Muscle layer of colon (tissue), 2 donors: Measurements from ENCODE around the gene SLC16A7.

Experiments used
- H3K27ac ChIP-seq: one replicate; pipeline ENCODE4 v1.7.0; 2013; ENCODE audit warnings: low read depth, mild to moderate bottlenecking, low read length, moderate library complexity
- H3K27me3 ChIP-seq, 2 donors: one replicate each; pipeline ENCODE4 v1.7.0; 2013; ENCODE audit warnings: low read length in 2 of 2, mild to moderate bottlenecking in 2 of 2; ENCODE audit not compliant: insufficient read depth in 2 of 2, control insufficient read depth in 1 of 2
- H3K36me3 ChIP-seq: one replicate; pipeline ENCODE4 v1.7.0; 2013; ENCODE audit warnings: mild to moderate bottlenecking, low read length; ENCODE audit not compliant: insufficient read depth
- H3K4me1 ChIP-seq: one replicate; pipeline ENCODE4 v1.7.0; 2013; ENCODE audit warnings: mild to moderate bottlenecking, low read length; ENCODE audit not compliant: insufficient read depth
- H3K4me3 ChIP-seq, 2 donors: one replicate each; pipeline ENCODE4 v1.7.0; 2013; ENCODE audit warnings: low read length in 2 of 2, low read depth in 1 of 2, mild to moderate bottlenecking in 1 of 2, moderate library complexity in 1 of 2
- H3K9ac ChIP-seq: one replicate; pipeline ENCODE4 v1.7.0; 2013; ENCODE audit warnings: low read length
- H3K9me3 ChIP-seq: one replicate; pipeline ENCODE4 v1.7.0; 2013; ENCODE audit warnings: mild to moderate bottlenecking, low read length
- donor health status: abdominal sarcoma.
- donor health status: Adenocarcinoma of cecum.

SLC16A7 gene

GRCh38 chr12:59626382-59626781, 30.6 kb downstream of the SLC16A7 start:
- no peak overlapping the region for H3K27ac ChIP-seq
- H3K4me3 ChIP-seq: no peak overlapping the region
- H3K36me3 ChIP-seq: no peaks in the 10 kb centered on the region
- H3K9ac ChIP-seq: no peak overlapping the region
- no peaks in the 10 kb centered on the region for H3K27me3 ChIP-seq
- no peaks in the 10 kb centered on the region for H3K4me1 ChIP-seq
- no peaks in the 10 kb centered on the region for H3K9me3 ChIP-seq

- H3K27ac ChIP-seq: no peak overlapping the region
- no peaks in the 10 kb centered on the region for H3K36me3 ChIP-seq
- no peaks in the 10 kb centered on the region for H3K9me3 ChIP-seq
- H3K27me3 ChIP-seq: no peaks in the 10 kb centered on the region
- no peaks in the 10 kb centered on the region for H3K4me1 ChIP-seq
- no peak overlapping the region for H3K9ac ChIP-seq
- H3K4me3 ChIP-seq: no peak overlapping the region
Observed at GRCh38 chr12:59627582-59627981, 31.8 kb downstream of the SLC16A7 start.

GRCh38 chr12:59629890-59630289, 34.1 kb downstream of the SLC16A7 start:
- no peak overlapping the region for H3K4me3 ChIP-seq
- no peak overlapping the region for H3K27ac ChIP-seq
- H3K27me3 ChIP-seq: no peaks in the 10 kb centered on the region
- H3K9me3 ChIP-seq: no peaks in the 10 kb centered on the region
- H3K36me3 ChIP-seq: no peaks in the 10 kb centered on the region
- no peak overlapping the region for H3K9ac ChIP-seq
- no peaks in the 10 kb centered on the region for H3K4me1 ChIP-seq

- Histone ChIP-seq H3K9me3 (no peaks in the 10 kb centered on the region), H3K27ac (no peak overlapping the region), H3K27me3 (no peaks in the 10 kb centered on the region), H3K9ac (no peak overlapping the region), H3K4me3 (no peak overlapping the region), H3K36me3 (no peaks in the 10 kb centered on the region), H3K4me1 (no peaks in the 10 kb centered on the region)
Observed at GRCh38 chr12:59632408-59632807, 36.6 kb downstream of the SLC16A7 start.

GRCh38 chr12:59634254-59634653, 38.4 kb downstream of the SLC16A7 start:
- Histone ChIP-seq H3K27ac (no peak overlapping the region), H3K9me3 (no peaks in the 10 kb centered on the region), H3K9ac (no peak overlapping the region), H3K4me1 (no peaks in the 10 kb centered on the region), H3K4me3 (no peak overlapping the region), H3K36me3 (no peaks in the 10 kb centered on the region), H3K27me3 (no peaks in the 10 kb centered on the region)

GRCh38 chr12:59636945-59637691, 41.3 kb downstream of the SLC16A7 start:
- Histone ChIP-seq H3K9ac (no peak overlapping the region), H3K4me1 (no peaks in the 10 kb centered on the region), H3K4me3 (no peak overlapping the region), H3K36me3 (no peaks in the 10 kb centered on the region), H3K27me3 (no peaks in the 10 kb centered on the region), H3K27ac (no peak overlapping the region), H3K9me3 (no peaks in the 10 kb centered on the region)

GRCh38 chr12:59637692-59638070, 41.9 kb downstream of the SLC16A7 start:
- H3K36me3 ChIP-seq: no peaks in the 10 kb centered on the region
- no peaks in the 10 kb centered on the region for H3K4me1 ChIP-seq
- no peaks in the 10 kb centered on the region for H3K9me3 ChIP-seq
- H3K27ac ChIP-seq: no peak overlapping the region
- no peak overlapping the region for H3K4me3 ChIP-seq
- H3K9ac ChIP-seq: no peak overlapping the region
- H3K27me3 ChIP-seq: no peaks in the 10 kb centered on the region

- Histone ChIP-seq H3K4me3 (no peak overlapping the region), H3K9ac (no peak overlapping the region), H3K36me3 (no peaks in the 10 kb centered on the region)
Observed at GRCh38 chr12:59643550-59643949, 47.7 kb downstream of the SLC16A7 start.

GRCh38 chr12:59645242-59645641, 49.4 kb downstream of the SLC16A7 start:
- H3K27me3 ChIP-seq: no peaks in the 10 kb centered on the region
- no peaks in the 10 kb centered on the region for H3K4me1 ChIP-seq
- no peak overlapping the region for H3K4me3 ChIP-seq
- H3K36me3 ChIP-seq: no peaks in the 10 kb centered on the region
- H3K9me3 ChIP-seq: no peaks in the 10 kb centered on the region
- H3K9ac ChIP-seq: no peak overlapping the region
- no peak overlapping the region for H3K27ac ChIP-seq

More at GRCh38 chr12:59643550-59643949, 47.7 kb downstream of the SLC16A7 start:
- no peaks in the 10 kb centered on the region for H3K27me3 ChIP-seq
- H3K9me3 ChIP-seq: no peaks in the 10 kb centered on the region
- H3K4me1 ChIP-seq: no peaks in the 10 kb centered on the region
- H3K27ac ChIP-seq: no peak overlapping the region

- H3K9me3 ChIP-seq: no peaks in the 10 kb centered on the region
- H3K27ac ChIP-seq: no peak overlapping the region
- no peak overlapping the region for H3K9ac ChIP-seq
- H3K4me1 ChIP-seq: no peaks in the 10 kb centered on the region
- no peak overlapping the region for H3K4me3 ChIP-seq
- H3K36me3 ChIP-seq: no peaks in the 10 kb centered on the region
- H3K27me3 ChIP-seq: no peaks in the 10 kb centered on the region
Observed at GRCh38 chr12:59646636-59647035, 50.8 kb downstream of the SLC16A7 start.

GRCh38 chr12:59649203-59649602, 53.4 kb downstream of the SLC16A7 start:
- H3K27me3 ChIP-seq: no peaks in the 10 kb centered on the region
- no peaks in the 10 kb centered on the region for H3K9me3 ChIP-seq
- no peak overlapping the region for H3K9ac ChIP-seq
- no peaks in the 10 kb centered on the region for H3K36me3 ChIP-seq
- no peak overlapping the region for H3K4me3 ChIP-seq
- H3K4me1 ChIP-seq: no peaks in the 10 kb centered on the region
- no peak overlapping the region for H3K27ac ChIP-seq

- Histone ChIP-seq H3K9me3 (no peaks in the 10 kb centered on the region), H3K27ac (no peak overlapping the region), H3K4me3 (no peak overlapping the region), H3K4me1 (no peaks in the 10 kb centered on the region), H3K36me3 (no peaks in the 10 kb centered on the region), H3K9ac (no peak overlapping the region), H3K27me3 (no peaks in the 10 kb centered on the region)
Observed at GRCh38 chr12:59650588-59651228, 54.9 kb downstream of the SLC16A7 start.
